Activated CD8-positive, alpha-beta memory T cell treated with anti-CD3 and anti-CD28 coated beads, Interleukin-2, amount 50 U/mL, for 24 hours (primary cell): ENCODE results near the gene PRSS1.
"Not testable (repeated sequence)": the region's sequence is repeated elsewhere in the genome, so short reads cannot be mapped to it uniquely, and the experiment has no call there.

Experiments
- DNase-seq: peaks from one replicate; pipeline ENCODE4 v3.0.0-alpha.2; 2020; ENCODE audit errors: extremely low read depth

PRSS1 gene

GRCh38 chr7:142749218-142749993, at the start of gene PRSS1:
Gene PRSS1 (plus strand): TSS chr7:142749472. CDS start chr7:142749485, 13 bp downstream.
- no peak for DNase-seq

DNA sequence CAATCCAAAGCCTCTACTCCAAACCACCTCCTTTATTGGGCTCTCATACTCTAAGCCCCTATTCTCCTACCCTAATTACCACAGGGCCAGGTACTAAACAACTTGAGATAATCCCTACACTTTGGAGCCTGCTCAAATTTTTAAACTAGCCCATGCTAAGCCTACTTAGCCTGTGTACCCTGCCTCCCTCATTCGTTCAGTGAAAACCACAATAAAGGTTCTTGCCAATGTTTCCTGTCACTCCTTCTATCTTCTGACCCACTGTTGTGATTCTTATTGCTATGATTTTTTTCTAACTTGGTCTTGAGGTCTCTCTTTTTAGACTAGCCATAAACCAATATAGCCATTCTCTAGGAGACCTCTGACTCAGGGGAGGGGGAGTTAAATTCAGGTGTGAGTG, 48.3 kb upstream of the PRSS1 start:
- DNase-seq, result not testable (repeated sequence)

DNA sequence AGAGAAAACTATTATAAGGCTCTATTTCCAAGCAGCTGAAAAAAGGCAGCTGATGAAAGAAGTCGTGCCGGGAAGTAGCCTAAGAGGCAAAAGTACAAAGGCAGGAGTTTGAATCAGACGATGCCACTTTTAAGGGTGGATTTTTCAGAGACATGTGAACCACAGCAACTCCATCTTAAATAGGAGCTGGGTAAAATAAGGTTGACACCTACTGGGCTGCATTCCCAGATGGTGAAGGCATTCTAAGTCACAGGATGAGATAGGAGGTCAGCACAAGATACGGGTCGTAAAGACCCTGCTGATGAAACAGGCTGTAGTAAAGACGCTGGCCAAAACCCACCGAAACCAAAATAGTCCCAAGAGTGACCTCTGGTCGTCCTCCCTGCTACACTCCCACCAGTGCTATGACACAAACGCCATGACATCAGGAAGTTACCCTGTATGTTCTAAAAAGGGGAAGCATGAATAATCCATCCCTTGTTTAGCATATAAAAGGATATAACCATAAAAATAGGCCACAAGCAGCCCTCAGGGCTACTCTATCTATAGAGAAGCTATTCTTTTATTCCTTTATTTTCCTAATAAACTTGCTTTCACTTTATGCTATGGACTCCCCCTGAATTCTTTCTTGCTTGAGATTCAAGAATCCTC, 45.5 kb upstream of the PRSS1 start:
- DNase-seq, result no peak

GRCh38 chr7:142708726-142709125, 40.5 kb upstream of the PRSS1 start:
- not testable (repeated sequence) for DNase-seq

GRCh38 chr7:142709921-142710320, 39.4 kb upstream of the PRSS1 start:
- DNase-seq, result no peak

DNA sequence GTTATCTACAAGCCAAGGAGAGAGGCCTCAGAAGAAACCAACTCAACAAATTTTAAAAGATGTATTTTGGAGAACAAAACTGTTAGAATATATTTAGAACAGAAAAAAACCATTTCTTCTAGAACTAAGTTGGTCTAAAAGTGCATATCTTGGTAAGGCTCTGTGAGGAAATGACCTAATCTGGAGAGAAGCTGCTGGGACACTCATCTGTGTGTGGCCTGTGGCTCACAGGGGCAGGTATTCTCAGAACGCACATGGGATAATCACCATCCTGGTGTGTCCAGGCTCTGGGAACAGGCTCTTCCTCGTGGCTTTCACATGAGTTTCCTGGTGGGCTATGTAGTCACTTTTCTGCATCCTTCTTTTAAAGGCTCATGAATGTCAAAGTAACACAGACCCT, 38.1 kb upstream of the PRSS1 start:
- DNase-seq, result no peak

- DNase-seq, result no peak
Measured at GRCh38 chr7:142711746-142712616, 37.3 kb upstream of the PRSS1 start.

DNA sequence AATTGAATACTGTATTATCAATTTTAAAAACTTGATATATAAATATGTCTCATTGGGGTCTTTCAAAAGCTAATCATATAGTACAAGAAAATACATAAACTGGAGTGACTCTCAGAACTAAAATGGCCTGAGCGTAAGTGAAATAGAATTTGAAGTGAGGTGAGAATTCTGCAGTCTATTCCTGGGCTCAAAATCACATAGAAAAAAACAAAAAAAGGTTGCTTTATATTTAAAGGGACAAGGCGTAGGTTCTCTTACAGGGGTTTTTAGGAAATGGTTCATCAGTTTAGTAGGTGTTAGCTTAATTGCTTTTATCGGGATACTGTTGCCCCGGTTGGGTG, 36.7 kb upstream of the PRSS1 start:
- no peak for DNase-seq

GRCh38 chr7:142714375-142714774, 34.9 kb upstream of the PRSS1 start:
- DNase-seq, result no peak

GRCh38 chr7:142716596-142716995, 32.7 kb upstream of the PRSS1 start:
- no peak for DNase-seq

DNA sequence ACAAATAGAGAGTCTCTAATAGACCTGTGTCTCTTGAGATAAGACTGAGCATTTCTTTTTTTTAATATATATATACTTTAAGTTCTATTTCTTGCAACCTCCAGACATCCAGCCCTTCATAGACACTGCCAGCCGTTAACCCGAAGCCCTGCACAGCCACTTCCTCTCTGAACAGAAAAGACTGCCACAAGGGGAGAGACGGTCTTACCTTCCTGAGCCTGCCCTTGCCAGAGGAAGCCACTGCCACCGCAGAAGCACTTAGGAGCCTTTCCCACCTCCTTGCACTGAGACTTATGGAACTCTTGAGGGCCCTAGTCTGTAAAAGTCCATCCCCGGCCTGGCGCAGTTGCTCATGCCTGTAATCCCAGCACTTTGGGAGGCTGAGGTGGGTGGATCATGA, 31.8 kb upstream of the PRSS1 start:
- DNase-seq, result no peak

- DNase-seq, result no peak
Measured at GRCh38 chr7:142718313-142718712, 31.0 kb upstream of the PRSS1 start.

GRCh38 chr7:142720172-142720773, 29.0 kb upstream of the PRSS1 start:
- DNase-seq, result no peak

DNA sequence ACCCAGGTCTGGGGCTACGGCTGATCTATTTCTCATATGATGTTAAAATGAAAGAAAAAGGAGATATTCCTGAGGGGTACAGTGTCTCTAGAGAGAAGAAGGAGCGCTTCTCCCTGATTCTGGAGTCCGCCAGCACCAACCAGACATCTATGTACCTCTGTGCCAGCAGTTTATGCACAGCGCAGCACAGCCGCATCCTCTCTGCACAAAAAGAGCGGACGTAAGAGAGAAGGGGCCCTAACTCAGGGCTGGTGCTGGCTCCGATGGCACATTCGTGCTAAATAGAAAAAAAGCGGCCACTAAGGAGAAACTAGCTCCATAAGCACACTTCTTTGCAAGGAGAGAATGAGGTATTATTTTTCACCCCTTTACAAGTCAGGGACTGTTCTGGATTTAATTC, 28.3 kb upstream of the PRSS1 start:
- no peak for DNase-seq

DNA sequence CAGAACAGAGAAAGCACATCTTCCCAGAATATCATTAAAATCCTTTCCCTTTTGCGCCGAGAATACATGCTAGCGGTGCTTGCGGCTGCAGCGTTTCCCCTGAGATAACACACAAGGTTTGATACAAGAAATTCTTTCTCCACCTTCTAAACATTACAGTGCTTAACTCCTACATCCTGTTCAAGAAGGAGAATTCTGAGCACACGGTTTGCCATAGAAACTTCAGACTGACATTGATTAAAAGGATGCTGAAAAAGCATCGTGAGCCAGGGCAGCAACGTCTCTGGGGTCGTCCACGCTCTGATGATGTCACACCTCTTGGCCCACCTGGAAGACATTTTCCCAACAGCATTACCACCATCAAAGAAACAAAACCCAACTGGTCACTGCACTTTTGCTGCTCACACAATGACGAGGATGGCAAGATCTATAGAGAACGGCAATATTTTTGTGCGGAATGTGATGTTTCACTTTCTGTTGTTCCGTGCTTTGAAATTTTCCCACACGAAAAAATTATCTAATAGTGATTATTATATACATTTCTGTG, 27.0 kb upstream of the PRSS1 start:
- no peak for DNase-seq

DNA sequence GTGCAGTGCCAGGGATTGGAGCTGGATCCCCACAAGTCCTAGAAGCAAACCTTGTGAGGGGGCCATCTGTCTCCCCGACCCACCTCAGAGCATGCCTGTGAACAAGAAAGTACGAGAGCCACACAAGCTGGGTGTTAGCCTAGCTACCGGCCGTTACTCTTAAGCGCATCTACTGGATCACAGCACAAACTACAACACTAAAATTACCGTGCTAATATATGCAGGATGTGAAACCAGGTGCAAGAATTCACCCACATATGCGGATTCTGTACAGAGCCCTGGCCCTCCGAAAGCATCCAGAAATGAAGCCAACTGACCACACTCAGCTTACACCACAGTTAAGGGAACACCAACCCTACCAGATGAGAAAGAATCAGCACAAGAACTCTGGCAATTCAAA, 16.0 kb upstream of the PRSS1 start:
- DNase-seq, result no peak

DNA sequence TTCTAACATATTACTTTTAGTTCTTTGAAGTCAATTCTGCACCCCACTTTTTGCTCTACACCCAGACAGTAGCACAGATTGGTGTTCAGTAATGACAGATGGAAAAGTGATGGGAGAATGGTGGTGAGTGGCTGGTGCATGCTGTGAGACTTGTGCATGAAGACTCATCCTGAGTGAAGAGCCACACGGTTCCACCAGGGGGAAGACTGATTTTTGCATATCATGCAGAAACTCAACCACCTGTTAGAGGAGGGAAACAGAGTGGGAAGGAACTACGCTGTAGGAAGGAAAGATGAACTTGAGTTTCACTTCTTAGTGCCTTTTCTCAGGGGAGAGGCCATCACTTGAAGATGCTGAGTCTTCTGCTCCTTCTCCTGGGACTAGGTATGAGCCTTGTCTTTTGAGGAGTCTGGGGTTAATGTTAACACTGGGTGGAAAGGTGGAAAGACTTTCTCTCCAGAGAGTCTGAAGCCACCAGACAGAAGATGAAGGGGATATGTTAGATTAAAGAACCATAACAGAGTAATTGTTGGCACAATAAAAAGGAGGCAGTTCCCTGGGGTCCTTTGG, 9.3 kb upstream of the PRSS1 start:
- DNase-seq, result no peak

DNA sequence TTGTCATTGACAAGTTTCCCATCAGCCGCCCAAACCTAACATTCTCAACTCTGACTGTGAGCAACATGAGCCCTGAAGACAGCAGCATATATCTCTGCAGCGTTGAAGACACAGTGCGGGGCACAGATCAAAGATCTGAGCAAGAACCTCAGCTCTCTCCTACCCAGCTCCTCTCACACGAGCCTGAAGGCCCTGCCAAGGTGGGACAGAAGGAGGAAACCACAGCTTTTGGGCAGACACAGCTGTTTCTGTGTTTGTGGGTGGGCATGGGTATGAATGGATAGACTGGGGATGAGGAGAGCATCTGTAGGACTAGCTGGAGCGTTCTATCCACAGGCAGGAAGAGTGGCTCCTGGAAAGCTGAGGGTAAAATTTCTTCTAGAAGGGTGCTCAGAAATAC, 8.5 kb upstream of the PRSS1 start:
- no peak for DNase-seq

GRCh38 chr7:142741932-142742331, 7.3 kb upstream of the PRSS1 start:
- DNase-seq, result not testable (repeated sequence)

DNA sequence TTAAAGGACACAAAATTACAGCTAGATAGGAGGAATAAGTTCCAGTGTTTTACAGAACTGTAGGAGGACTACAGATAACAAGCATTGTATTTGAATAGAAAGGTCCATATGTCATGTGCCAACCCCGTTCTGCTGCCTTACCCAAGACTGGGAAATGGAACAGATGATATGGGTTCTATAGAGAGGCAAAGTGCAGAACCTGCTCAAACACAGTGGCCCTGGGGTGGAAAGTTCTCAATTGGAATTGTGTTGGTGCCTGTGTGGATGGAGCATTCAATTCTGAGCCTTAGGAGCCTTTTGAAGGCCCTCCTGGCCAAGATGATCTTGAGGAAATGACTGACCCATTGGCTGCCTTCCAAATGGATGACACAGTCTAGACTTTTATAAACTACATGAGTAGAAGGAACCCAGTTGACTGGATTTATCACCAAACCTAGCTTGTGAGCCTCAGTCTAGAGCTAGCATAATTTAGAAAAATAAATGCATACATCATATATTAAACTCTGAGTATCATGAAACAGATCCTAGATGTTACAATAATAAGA, 4.1 kb upstream of the PRSS1 start:
- DNase-seq, result no peak

- DNase-seq, result no peak
Measured at GRCh38 chr7:142745745-142746144, 3.5 kb upstream of the PRSS1 start.
